ENCODE data around the gene DUSP22. TPM values are rescaled to one million over a fixed set of nuclear protein-coding genes. Genes with fewer than 3 reads are reported as not detected.

Gene DUSP22
- total RNA-seq, 1 experiment from 2014 or later: 25.0 TPM

- Histone ChIP-seq H2AK5ac (ENCODE audit: insufficient read length, low read length) (no peak overlapping the region), H3K79me1 (ENCODE audit: insufficient read depth, low read depth, low read length, poor library complexity, severe bottlenecking) (no peaks in the 10 kb centered on the region), H3K27ac (ENCODE audit: insufficient read length, low read depth, low read length) (no peak overlapping the region), H2AFZ (ENCODE audit: low read length) (no peak overlapping the region), H2BK15ac (ENCODE audit: low read depth, low read length) (no peak overlapping the region), H2BK120ac (ENCODE audit: low read depth, low read length, poor library complexity, severe bottlenecking) (no peak overlapping the region), H3K23me2 (ENCODE audit: insufficient read length, low read depth, low read length, poor library complexity, severe bottlenecking) (no peaks in the 10 kb centered on the region), H3K18ac (ENCODE audit: insufficient read length, low read depth, low read length) (no peak overlapping the region), H3K4ac (ENCODE audit: low read depth, low read length) (no peak overlapping the region), H3K9ac (ENCODE audit: extremely low read depth, insufficient read length, low read length) (no peak overlapping the region), H3K79me2 (ENCODE audit: insufficient read depth, low read length) (no peaks in the 10 kb centered on the region), H3K9me3 (ENCODE audit: control insufficient read depth, low read depth, low read length) (peaks cover 80% of the 10 kb centered on the region), H3K14ac (ENCODE audit: insufficient read depth, low read length) (no peak overlapping the region), H3K4me2 (ENCODE audit: insufficient read depth, insufficient read length, low read length) (no peak overlapping the region), H2BK5ac (ENCODE audit: insufficient read length, low read length) (no peak overlapping the region), H2BK20ac (ENCODE audit: low read depth, low read length, poor library complexity, severe bottlenecking) (no peak overlapping the region), H3K27me3 (ENCODE audit: insufficient read depth, low read length) (no peaks in the 10 kb centered on the region), H4K91ac (ENCODE audit: insufficient read length, low read depth, low read length) (no peak overlapping the region), H4K8ac (replicated peaks; ENCODE audit: insufficient read length, low read depth, low read length) (no peak overlapping the region), H3T11ph (ENCODE audit: low read length) (no peak overlapping the region), H4K5ac (ENCODE audit: insufficient read length, low read depth, low read length) (no peak overlapping the region), H3K23ac (ENCODE audit: insufficient read length, low read depth, low read length) (no peak overlapping the region), H3K4me1 (ENCODE audit: insufficient read depth, low read length) (no peaks in the 10 kb centered on the region), H4K20me1 (ENCODE audit: control insufficient read depth, insufficient read depth, insufficient read length) (no peaks in the 10 kb centered on the region), H3K56ac (ENCODE audit: insufficient read length, low read depth, low read length) (no peak overlapping the region), H2BK12ac (ENCODE audit: insufficient read length, low read depth, low read length) (no peak overlapping the region)
- H3K4me3 Mint-ChIP-seq: no peak overlapping the region
- WGBS (ENCODE audit: extremely low coverage, insufficient read length, low lambda C conversion rate): no CpG with 5 or more reads among the region's 6 CpGs
- no peak overlapping the region for H3K27ac Mint-ChIP-seq
- TF ChIP-seq, protein P1, sequence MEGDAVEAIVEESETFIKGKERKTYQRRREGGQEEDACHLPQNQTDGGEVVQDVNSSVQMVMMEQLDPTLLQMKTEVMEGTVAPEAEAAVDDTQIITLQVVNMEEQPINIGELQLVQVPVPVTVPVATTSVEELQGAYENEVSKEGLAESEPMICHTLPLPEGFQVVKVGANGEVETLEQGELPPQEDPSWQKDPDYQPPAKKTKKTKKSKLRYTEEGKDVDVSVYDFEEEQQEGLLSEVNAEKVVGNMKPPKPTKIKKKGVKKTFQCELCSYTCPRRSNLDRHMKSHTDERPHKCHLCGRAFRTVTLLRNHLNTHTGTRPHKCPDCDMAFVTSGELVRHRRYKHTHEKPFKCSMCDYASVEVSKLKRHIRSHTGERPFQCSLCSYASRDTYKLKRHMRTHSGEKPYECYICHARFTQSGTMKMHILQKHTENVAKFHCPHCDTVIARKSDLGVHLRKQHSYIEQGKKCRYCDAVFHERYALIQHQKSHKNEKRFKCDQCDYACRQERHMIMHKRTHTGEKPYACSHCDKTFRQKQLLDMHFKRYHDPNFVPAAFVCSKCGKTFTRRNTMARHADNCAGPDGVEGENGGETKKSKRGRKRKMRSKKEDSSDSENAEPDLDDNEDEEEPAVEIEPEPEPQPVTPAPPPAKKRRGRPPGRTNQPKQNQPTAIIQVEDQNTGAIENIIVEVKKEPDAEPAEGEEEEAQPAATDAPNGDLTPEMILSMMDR (conservative IDR thresholded peaks at IDR 0.05): no peak
- no peaks in the 10 kb centered on the region for H3K4me1 Mint-ChIP-seq
- peaks cover 95% of the 10 kb centered on the region in 2 experiments for H3K9me3 Mint-ChIP-seq
- H3K27me3 Mint-ChIP-seq (ENCODE audit: low read depth): peaks cover 33% of the 10 kb centered on the region
- peaks cover 21 to 35% (median 32%) of the 10 kb centered on the region in 3 experiments for H3K36me3 Mint-ChIP-seq (ENCODE audit: insufficient read depth in 1 of 3, low read depth in 3 of 3)
- no peak for DNase-seq
Measured at GRCh38 chr6:365835-366234, 73.5 kb downstream of the DUSP22 start.

All from H9 (cell line).